Kidney epithelial cell (primary cell): ENCODE data around the gene ENPP4. TPM values are rescaled to one million over a fixed set of nuclear protein-coding genes. Genes with fewer than 3 reads are reported as not detected.
A peak's percentile ranks its signal among the peaks of the same experiment; 100 is the strongest.

Source experiments
- DNase-seq: peaks from one replicate; pipeline ENCODE4 v3.0.0-alpha.2; 2010; ENCODE audit warnings: low read depth
- H3K27me3 ChIP-seq: 2 replicates; pipeline ENCODE4 v1.6.0; 2011; ENCODE audit warnings: low read length; ENCODE audit not compliant: control insufficient read depth, insufficient read depth
- H3K36me3 ChIP-seq: 2 replicates; pipeline ENCODE4 v1.5.1; 2011; ENCODE audit warnings: low read length; ENCODE audit not compliant: control insufficient read depth, insufficient read depth
- H3K4me3 ChIP-seq: 2 replicates; pipeline ENCODE4 v1.5.1; 2011; ENCODE audit warnings: low read depth, mild to moderate bottlenecking, control low read depth, low read length
- total RNA-seq: library from RNA; depleted of rRNA; stranded (reverse); fragments of >200 nt; gene quantifications from 2 replicates; pipeline ENCODE4 v1.2.3, GENCODE V29; 2015
- TF ChIP-seq, protein P1 (sequence below): IDR thresholded peaks from 2 replicates; pipeline ENCODE4 v1.5.1; 2011; ENCODE audit warnings: mild to moderate bottlenecking, moderate library complexity, low read length, control low read depth, inconsistent platforms; ENCODE audit not compliant: insufficient read depth, poor library complexity, severe bottlenecking

Gene ENPP4
- total RNA-seq, 1 donor from 2014 or later: 10.4 TPM

DNA sequence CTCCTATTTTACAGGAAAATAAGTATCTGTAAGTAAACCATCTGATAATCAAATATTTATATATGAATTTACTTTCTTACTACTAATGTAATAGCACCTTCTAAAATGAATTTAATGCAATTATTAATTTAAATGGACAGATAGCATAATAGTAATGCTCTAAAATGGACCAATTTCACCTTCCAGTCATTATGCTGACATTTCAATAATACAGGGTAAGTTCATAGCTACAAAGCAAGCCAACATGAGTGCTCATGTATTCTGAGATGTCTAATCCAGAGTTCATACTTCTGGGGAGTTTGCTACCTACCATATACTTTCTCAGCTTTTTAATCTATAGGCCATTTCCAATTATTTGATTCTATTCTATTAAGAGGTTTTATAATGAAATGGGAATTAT is 29.4 kb downstream of the ENPP4 start:
- no peak for DNase-seq
- Histone ChIP-seq H3K4me3 (no peak overlapping the region), H3K27me3 (no peaks in the 10 kb centered on the region), H3K36me3 (no peaks in the 10 kb centered on the region)
- TF ChIP-seq, protein P1, sequence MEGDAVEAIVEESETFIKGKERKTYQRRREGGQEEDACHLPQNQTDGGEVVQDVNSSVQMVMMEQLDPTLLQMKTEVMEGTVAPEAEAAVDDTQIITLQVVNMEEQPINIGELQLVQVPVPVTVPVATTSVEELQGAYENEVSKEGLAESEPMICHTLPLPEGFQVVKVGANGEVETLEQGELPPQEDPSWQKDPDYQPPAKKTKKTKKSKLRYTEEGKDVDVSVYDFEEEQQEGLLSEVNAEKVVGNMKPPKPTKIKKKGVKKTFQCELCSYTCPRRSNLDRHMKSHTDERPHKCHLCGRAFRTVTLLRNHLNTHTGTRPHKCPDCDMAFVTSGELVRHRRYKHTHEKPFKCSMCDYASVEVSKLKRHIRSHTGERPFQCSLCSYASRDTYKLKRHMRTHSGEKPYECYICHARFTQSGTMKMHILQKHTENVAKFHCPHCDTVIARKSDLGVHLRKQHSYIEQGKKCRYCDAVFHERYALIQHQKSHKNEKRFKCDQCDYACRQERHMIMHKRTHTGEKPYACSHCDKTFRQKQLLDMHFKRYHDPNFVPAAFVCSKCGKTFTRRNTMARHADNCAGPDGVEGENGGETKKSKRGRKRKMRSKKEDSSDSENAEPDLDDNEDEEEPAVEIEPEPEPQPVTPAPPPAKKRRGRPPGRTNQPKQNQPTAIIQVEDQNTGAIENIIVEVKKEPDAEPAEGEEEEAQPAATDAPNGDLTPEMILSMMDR: no peak

DNA sequence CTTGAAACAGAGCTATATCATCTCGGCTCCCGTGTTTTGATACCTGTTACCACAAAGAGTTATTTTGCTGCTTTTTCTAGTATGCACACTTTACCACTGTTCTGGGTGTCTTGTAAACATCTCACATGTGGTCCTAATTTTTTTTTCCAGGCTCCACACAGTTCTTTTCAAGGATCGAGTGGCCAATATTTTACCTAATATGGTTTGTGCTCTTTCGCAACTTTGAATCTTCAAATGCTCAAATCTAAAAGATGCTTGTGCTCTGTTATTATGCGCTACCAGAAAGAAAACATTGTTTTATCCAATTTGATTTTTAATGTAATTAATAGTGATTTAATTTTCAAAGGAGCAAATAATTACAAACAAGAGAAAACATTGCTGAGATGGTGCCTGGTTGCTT is 30.3 kb downstream of the ENPP4 start:
- TF ChIP-seq, protein P1: no peak
- H3K4me3 ChIP-seq: no peak overlapping the region
- H3K36me3 ChIP-seq: no peaks in the 10 kb centered on the region
- no peak for DNase-seq
- H3K27me3 ChIP-seq: no peaks in the 10 kb centered on the region

DNA sequence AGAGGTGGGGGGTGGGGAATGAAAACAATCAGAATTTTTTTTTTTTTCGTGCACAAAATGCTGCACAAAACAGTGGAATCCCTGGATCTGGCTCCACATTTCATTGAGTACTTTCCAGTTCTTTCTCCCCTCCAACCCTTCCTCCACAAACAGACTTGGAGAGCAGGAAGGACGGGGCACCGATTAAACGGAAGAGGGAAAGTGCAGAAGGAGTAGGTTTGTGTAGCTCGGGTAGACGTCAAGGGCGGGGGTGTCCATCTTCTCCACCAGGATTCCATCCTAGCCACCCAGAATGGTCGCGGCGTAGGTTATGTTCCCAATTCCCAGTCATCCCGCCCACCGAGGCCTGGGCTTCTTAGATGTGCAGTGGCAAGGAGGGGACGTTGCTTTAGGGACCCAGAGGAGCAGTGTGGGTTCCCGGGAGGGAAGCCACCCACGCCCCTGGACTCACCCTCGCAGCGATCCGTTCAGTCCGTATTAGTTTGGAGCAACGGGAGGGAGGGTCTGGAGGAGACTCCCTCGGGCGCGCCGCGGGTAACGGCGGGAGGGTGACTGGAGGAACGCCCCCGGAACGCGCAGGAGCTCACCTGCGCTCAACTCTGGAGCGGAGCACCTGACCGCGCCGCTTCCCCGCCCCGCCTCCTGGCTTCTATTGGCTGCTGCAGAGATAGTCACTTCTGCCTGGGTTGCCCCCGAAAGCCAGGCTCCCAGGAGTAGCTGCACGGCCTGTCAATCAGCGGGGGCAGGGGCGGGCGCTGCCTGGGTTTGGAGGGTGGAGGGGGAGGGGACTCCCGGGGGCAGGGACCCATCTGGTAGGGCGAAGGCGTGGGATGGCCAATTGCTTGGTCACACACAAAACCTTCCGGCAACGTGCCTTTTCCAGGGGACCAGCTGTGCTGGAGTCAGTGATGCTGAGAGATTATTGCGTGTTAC is 40.8 kb downstream of the ENPP4 start, which contains the start of gene ENPP5:
Gene ENPP5, minus strand, starts transcription at position 624 of the 933 bp plus-strand sequence. CDS start 2,718 bp downstream, outside the sequence.
- Histone ChIP-seq H3K36me3 (no peaks in the 10 kb centered on the region), H3K4me3 (peak within 1 kb of the TSS; percentile 80), H3K27me3 (no peaks in the 10 kb centered on the region)
- TF ChIP-seq, protein P1: no peak
- DNase-seq: peak; percentile 45

DNA sequence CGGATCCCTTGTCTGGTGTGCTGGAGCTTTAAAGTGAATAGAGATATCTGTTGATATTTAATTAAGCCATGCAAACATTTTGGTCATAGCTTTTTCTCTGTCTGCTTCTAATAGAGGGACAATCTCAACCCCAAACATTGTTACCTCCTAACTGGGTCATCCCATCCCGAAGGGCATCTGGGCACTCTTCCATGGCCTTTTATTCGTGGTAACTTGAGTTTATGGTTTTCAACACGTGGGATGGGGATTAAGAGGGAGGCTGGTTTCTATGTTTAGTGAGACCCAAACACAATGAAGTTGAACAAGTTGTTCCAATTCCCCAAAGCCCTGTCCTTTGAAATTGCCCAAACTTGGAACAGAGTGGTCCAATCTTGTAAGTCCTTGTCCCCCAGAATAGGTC is 42.4 kb downstream of the ENPP4 start:
- TF ChIP-seq, protein P1: no peak
- H3K27me3 ChIP-seq: no peaks in the 10 kb centered on the region
- H3K36me3 ChIP-seq: no peaks in the 10 kb centered on the region
- no peak for DNase-seq
- no peak overlapping the region for H3K4me3 ChIP-seq

DNA sequence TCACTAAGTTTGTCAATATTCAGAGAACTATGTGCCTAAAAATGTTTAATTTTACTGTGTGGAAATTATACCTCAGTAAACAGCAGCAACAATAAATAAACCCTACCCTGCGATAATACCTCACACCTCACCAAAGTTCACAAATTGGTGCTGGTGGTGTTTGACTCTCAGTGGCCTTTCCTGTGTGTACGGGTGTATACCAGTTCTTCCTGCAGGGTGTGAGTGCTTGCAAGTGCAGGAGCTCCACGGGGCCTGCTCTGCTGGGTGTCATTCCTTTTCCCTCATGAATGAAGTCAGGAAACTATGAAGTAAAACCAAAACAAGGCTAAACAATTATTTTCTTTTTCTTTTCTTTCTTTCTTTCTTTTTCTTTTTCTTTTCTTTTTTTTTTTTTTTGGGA is 45.1 kb downstream of the ENPP4 start:
- Histone ChIP-seq H3K36me3 (no peaks in the 10 kb centered on the region), H3K4me3 (no peak overlapping the region), H3K27me3 (no peaks in the 10 kb centered on the region)
- TF ChIP-seq, protein P1: no peak
- no peak for DNase-seq

DNA sequence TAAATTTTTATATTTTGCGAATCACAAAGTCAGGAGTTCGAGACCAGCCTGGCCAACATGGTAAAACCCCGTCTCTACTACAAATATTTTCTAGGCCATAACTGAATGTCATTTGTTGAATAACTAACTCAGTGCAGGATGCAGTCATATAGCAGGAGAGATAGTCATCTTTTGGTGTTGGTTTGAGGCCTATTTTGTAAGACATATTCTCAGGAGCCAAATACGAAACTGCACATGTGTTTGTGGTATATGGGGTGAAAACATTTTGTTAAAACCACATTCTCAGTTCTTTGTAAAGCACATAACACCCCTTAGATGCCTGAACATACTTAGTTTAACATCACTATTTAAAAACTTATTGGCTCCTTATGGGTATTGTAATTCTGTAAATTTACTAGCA is 45.7 kb downstream of the ENPP4 start:
- no peaks in the 10 kb centered on the region for H3K36me3 ChIP-seq
- no peak overlapping the region for H3K4me3 ChIP-seq

More for the DNA sequence above, 45.7 kb downstream of the ENPP4 start:
- TF ChIP-seq, protein P1: no peak
- no peaks in the 10 kb centered on the region for H3K27me3 ChIP-seq
- DNase-seq: no peak
